Stimulated activated CD4-positive, alpha-beta T cell treated with anti-CD3 and anti-CD28 coated beads, Interleukin-1b, Interleukin-23, amount 100 ng/mL, for 4 hours (primary cell): Measurements from ENCODE around the gene MLX.
"Not testable (repeated sequence)": the region's sequence is repeated elsewhere in the genome, so short reads cannot be mapped to it uniquely, and the experiment has no call there.

ENCODE experiments used
- DNase-seq, 2 donors: peaks; one replicate each; pipeline ENCODE4 v3.0.0-alpha.2; 2020; ENCODE audit warnings: low read depth in 2 of 2

MLX gene

DNA sequence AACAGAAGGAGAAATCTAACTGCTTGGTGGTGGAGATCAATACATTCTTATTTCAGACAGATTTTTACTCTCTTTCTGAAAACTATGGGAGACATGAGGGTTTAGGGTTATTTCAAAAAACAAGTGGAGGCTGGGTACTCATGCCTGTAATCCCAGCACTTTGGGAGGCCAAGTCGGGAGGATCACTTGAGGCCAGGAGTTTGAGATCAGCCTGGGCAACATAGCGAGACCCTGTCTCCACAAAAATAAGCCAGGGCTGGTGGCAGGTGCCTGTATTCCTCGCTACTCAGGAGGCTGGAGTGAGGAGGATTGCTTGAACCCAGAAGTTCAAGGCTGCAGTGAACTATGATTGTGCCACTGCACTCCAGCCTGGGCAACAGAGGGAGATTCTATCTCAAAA lies 55.1 kb downstream of the MLX start:
- DNase-seq = not testable (repeated sequence)
